AG10803 (cell line): ENCODE data around the gene CST8.

ENCODE experiments used
- DNase-seq: peaks from one replicate; pipeline ENCODE4 v3.0.0; 2010; ENCODE audit warnings: low read depth
- H3K4me3 ChIP-seq: 2 replicates; pipeline ENCODE4 v1.5.1; 2011; ENCODE audit warnings: mild to moderate bottlenecking, low read length, control low read depth
- CTCF ChIP-seq: conservative IDR thresholded peaks from 2 replicates; pipeline ENCODE4 v1.5.1; 2011; ENCODE audit warnings: mild to moderate bottlenecking, low read length, control low read depth, inconsistent platforms

CST8 gene

DNA sequence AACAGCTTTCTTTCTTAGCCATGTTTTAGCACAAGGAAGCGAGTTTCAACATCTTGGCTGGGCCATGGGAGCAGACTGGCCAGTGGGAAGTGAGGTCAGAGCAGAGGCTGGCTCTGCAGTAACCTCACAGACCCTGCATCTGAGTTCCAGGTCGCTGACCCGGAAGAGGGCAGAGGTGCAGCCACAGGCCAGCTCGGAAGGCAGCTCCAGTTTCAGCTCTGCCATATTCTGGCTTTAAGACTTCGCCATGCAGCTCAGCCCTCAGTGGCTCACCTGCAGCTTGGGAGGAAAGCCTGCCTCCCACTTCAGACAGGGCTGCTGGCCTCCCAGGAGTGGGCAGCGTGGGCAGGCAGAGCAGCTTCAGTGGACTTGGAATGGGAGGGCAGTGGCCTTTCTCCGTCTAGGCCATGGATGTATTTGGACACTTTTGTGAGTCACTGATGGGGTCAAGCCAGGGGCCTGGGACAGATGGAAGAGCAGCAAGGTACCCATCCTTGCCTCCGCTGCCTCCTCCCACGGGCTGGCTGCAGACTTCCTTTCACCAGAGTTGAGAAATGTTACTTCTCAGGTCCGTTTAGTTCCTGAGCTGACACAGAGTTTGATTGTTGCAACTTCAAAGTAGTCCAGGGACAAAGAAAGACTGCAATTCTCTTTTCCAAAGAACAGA lies 18.5 kb downstream of the CST8 start:
- H3K4me3 ChIP-seq = no peak overlapping the region
- no peak for TF ChIP-seq CTCF
- DNase-seq = no peak

DNA sequence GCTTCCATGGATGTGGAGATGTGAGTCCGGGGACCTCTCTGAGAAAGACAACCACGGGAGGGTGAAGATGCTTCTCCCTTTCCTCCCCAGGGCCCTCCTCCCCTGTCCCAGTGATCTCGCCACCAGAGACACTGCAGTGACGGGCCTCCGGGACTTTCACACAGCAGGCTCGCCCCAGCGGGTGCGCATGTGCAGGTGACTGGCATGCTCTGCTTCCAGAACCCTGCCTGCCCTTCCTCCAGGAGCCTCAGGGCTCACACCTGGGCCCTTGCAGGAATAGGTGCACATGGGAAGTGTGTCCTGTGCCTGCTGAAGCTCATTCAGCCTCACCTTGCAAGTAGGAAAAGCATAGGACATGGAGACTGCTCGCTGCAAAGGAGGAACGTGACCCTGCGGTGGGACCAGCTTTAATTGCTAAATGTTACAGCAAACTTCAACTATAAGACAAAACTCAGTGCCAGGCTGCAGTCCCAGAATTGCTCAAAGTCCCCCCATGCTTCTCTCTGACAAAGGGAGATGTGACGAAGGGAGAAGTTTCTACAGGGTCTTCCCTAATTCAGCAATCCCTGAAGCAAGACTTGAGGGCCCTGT lies 19.2 kb downstream of the CST8 start:
- no peak for DNase-seq
- H3K4me3 ChIP-seq = no peak overlapping the region
- no peak for TF ChIP-seq CTCF

DNA sequence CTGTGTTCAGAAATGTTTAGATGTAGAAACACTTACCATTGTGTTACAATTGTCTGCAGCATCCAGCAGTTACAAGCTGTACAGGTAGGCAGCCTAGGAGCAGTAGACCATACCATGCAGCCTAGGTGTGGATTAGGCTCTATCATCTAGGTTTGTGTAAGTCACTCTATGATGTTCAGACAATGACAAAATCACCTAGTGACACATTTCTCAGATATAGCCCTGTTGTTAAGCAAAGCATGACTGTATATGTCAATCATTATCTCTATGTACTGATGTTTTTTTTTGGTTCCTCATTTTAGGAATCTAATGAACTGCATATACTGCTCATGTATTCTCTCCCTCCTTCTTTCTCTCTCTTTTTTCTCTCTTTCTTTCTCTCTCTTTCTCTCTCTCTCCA lies 22.2 kb downstream of the CST8 start:
- H3K4me3 ChIP-seq = no peak overlapping the region
- DNase-seq = no peak
- no peak for TF ChIP-seq CTCF

- no peak for TF ChIP-seq CTCF
- no peak overlapping the region for H3K4me3 ChIP-seq
- DNase-seq = no peak
Observed at GRCh38 chr20:23514848-23515247, 23.9 kb downstream of the CST8 start.

GRCh38 chr20:23515250-23515939 lies 24.5 kb downstream of the CST8 start:
- no peak for DNase-seq
- no peak for TF ChIP-seq CTCF

GRCh38 chr20:23517719-23518118 lies 26.8 kb downstream of the CST8 start:
- no peak for TF ChIP-seq CTCF
- no peak overlapping the region for H3K4me3 ChIP-seq
- no peak for DNase-seq

More at GRCh38 chr20:23515250-23515939, 24.5 kb downstream of the CST8 start:
- no peak overlapping the region for H3K4me3 ChIP-seq

DNA sequence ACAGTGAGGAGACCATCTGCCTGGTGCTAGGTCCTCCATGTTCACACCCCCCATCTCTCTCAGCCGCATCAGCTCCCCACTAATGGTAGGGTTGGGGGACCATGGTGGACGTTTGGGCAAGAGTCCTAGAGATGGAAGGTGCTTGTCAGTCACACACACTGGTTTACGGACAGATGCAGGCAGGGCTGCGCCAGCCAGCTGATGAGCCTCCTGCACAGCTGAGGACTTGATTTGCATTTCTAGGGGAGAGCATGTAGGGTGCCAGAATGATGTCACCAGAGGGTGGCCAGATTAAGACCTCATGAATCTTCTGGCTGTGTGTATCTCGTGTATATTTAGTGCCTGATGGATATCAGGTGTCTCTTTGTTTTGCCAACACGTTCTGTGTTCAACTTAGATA lies 28.6 kb downstream of the CST8 start:
- DNase-seq = no peak
- H3K4me3 ChIP-seq = no peak overlapping the region
- TF ChIP-seq CTCF = no peak
